SK-N-MC (cell line): Measurements from ENCODE around the gene PLA2G4B.

Experiments
- EZH2 ChIP-seq: fragments of 200-600 bp; sonication (generic); IDR thresholded peaks from one replicate; pipeline ENCODE4 v1.6.1; 2017; ENCODE audit warnings: antibody characterized with exemption
- FOXP2 ChIP-seq: optimal IDR thresholded peaks from 2 replicates; pipeline ENCODE3; 2011; ENCODE audit warnings: mild to moderate bottlenecking, moderate library complexity; ENCODE audit not compliant: insufficient read depth; ENCODE audit errors: extremely low read length, control extremely low read depth
- POLR2AphosphoS5 ChIP-seq: IDR thresholded peaks from 2 replicates; pipeline ENCODE4 v1.6.1; 2012; ENCODE audit warnings: mild to moderate bottlenecking, low read depth, low read length, borderline replicate concordance

DNA sequence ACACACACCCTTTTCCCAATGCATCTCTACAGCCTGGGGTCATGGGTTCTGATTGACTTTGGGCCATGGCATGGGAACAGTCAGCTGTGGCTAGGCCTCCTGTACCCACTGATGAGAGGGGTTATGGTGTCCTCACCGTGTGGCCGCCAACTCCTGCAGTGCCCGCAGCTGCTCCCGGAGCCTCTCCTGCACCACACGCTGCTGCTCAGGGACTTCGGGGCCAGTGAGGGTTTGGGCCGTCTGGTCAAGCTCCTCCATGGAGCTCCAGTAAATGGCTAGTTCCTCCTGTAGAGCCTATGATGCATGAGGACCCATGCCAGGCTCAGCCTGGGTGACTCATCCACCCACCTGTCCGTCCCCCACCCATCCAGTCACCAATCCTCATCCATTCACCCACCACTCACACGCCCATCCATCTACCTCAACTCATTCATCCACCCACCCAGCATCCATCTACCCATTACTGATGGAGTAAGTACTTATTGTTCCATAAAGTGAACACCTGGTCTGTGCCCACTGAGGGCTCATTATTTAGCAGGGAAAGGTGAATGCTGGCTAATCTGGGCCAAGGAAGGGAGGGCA is 33.6 kb downstream of the PLA2G4B start:
- TF ChIP-seq EZH2 (no peak), POLR2AphosphoS5 (no peak), FOXP2 (no peak)
